Measurements from ENCODE around the gene PRG2.

Gene PRG2

DNA sequence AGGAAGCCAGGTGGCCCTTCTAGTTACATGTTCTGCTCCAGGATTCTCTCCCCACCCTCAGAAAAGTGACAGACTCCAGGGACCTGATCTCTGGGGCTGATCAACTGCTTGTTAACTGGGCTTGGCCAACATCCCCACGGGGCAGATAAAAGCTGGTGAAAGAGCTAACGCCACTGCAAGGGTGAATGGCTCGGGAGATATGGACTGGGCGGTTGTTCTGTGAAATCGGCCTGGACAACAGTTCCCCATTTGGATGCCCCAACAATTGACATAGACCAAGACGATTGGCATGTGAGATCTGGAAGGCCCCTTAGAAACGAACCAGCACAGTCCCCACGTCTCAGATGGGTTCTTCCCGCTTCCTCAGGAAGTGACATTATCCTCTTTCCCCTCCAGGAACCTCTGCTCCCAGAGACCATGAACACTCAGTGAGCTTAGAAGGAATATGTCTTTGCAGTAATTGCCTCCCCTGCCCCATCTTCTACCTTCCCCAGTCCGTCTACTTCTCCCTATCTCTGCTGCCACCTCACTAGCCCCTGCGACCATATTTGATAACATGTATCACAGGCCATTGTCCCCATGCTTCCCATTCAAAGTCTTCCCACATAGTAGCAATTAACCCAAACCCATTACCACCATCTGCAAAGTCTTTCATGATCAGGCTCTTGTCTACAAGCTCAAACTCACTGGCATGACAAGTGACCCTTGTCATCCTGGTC is 5.6 kb upstream of the PRG2 start:
- Histone ChIP-seq H4K91ac (ENCODE audit: low read depth, low read length, poor library complexity) (no peak overlapping the region), H2BK120ac (ENCODE audit: low read depth, low read length) (no peak overlapping the region), H3K4ac (ENCODE audit: low read length) (no peak overlapping the region), H3K9ac (ENCODE audit: low read depth, low read length, poor library complexity) (no peak overlapping the region), H3K4me3 (ENCODE audit: low read length in 2 of 2) (no peak overlapping the region), H3K4me2 (ENCODE audit: insufficient read depth, low read length, poor library complexity, severe bottlenecking) (no peak overlapping the region), H3K14ac (ENCODE audit: low read length) (no peak overlapping the region), H3K4me1 (ENCODE audit: control insufficient read depth in 2 of 2, insufficient read depth in 1 of 2, low read depth in 1 of 2, low read length in 2 of 2) (no peaks in the 10 kb centered on the region), H2BK12ac (ENCODE audit: low read length) (no peak overlapping the region), H3K79me1 (ENCODE audit: low read depth, low read length) (no peaks in the 10 kb centered on the region), H2BK15ac (ENCODE audit: low read length) (no peak overlapping the region), H2BK5ac (ENCODE audit: low read length) (no peak overlapping the region), H4K8ac (ENCODE audit: low read depth, low read length) (no peak overlapping the region), H2AFZ (ENCODE audit: low read length) (no peak overlapping the region), H2AK5ac (ENCODE audit: low read depth, low read length) (no peak overlapping the region), H3K9me3 (replicated peaks in 1 of 2; ENCODE audit: control insufficient read depth in 2 of 2, insufficient read depth in 1 of 2, low read depth in 1 of 2, low read length in 2 of 2) (no peaks in the 10 kb centered on the region), H3K18ac (ENCODE audit: low read length) (no peak overlapping the region), H3K27me3 (ENCODE audit: control insufficient read depth in 3 of 3, insufficient read depth in 3 of 3, low read depth in 1 of 3, low read length in 3 of 3) (peaks cover 0 to 29% (median 0%) of the 10 kb centered on the region in 3 experiments), H3K36me3 (replicated peaks in 1 of 2; ENCODE audit: control insufficient read depth in 2 of 2, insufficient read depth in 2 of 2, low read length in 2 of 2) (no peaks in the 10 kb centered on the region), H3K27ac (replicated peaks; ENCODE audit: low read length) (no peak overlapping the region), H3K23ac (ENCODE audit: low read depth, low read length, poor library complexity) (no peak overlapping the region)
- no CpG with 5 or more reads among the region's 11 CpGs for WGBS, 2 donors (ENCODE audit: extremely low coverage in 2 of 2, insufficient read length in 2 of 2, insufficient replicate concordance in 1 of 2)
- DNase-seq (ENCODE audit: low spot score) = no peak

DNA sequence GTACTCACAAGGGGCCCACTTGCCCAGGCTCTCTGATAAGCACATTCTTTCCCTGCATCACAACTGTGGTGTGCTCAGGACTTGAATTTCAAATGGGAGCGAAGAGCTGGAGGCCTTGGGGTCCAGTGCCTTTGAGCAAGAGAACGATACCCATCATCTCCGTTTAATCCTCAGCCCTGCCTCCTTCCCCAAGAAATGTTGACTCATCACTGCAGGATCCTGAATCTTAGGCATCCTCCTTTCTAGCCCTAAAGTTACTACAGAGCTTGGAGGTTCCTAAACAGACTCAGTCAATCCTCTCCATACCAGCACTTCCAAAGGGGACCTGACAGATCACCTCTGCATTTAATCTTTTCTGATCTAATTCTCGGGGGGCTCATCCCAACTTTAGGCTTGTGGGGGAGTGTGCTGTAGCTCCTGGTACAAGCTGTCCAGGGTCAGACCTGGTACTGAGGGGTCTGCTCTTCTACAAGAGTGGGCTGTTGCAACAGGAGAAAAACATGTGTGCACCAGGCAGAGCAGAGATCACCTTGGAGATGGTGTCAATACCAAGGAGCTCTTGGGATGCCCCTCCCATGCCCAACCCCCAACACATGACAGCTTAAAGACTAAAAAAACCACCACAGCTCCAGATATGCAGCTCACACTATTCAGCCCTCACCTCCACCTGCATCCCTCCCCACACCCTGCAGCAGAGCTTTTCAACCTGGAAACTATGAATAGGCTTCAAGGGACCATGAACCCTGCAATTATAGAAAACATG is 3.9 kb upstream of the PRG2 start:
- Histone ChIP-seq H2BK5ac (ENCODE audit: low read length) (no peak overlapping the region), H3K27ac (replicated peaks; ENCODE audit: low read length) (no peak overlapping the region), H3K36me3 (replicated peaks in 1 of 2; ENCODE audit: control insufficient read depth in 2 of 2, insufficient read depth in 2 of 2, low read length in 2 of 2) (no peaks in the 10 kb centered on the region), H3K23ac (ENCODE audit: low read depth, low read length, poor library complexity) (no peak overlapping the region), H3K4me3 (ENCODE audit: low read length in 2 of 2) (no peak overlapping the region), H3K4ac (ENCODE audit: low read length) (no peak overlapping the region), H2AK5ac (ENCODE audit: low read depth, low read length) (no peak overlapping the region), H3K9me3 (replicated peaks in 1 of 2; ENCODE audit: control insufficient read depth in 2 of 2, insufficient read depth in 1 of 2, low read depth in 1 of 2, low read length in 2 of 2) (no peaks in the 10 kb centered on the region), H4K8ac (ENCODE audit: low read depth, low read length) (no peak overlapping the region), H3K18ac (ENCODE audit: low read length) (no peak overlapping the region), H3K9ac (ENCODE audit: low read depth, low read length, poor library complexity) (no peak overlapping the region), H3K14ac (ENCODE audit: low read length) (no peak overlapping the region), H2BK15ac (ENCODE audit: low read length) (no peak overlapping the region), H4K91ac (ENCODE audit: low read depth, low read length, poor library complexity) (no peak overlapping the region), H3K4me2 (ENCODE audit: insufficient read depth, low read length, poor library complexity, severe bottlenecking) (no peak overlapping the region), H2BK12ac (ENCODE audit: low read length) (no peak overlapping the region), H3K4me1 (ENCODE audit: control insufficient read depth in 2 of 2, insufficient read depth in 1 of 2, low read depth in 1 of 2, low read length in 2 of 2) (no peaks in the 10 kb centered on the region), H3K79me1 (ENCODE audit: low read depth, low read length) (no peaks in the 10 kb centered on the region), H2AFZ (ENCODE audit: low read length) (no peak overlapping the region), H2BK120ac (ENCODE audit: low read depth, low read length) (no peak overlapping the region), H3K27me3 (ENCODE audit: control insufficient read depth in 3 of 3, insufficient read depth in 3 of 3, low read depth in 1 of 3, low read length in 3 of 3) (peaks cover 0 to 39% (median 0%) of the 10 kb centered on the region in 3 experiments)
- no peak for DNase-seq (ENCODE audit: low spot score)
- WGBS, 2 donors (ENCODE audit: extremely low coverage in 2 of 2, insufficient read length in 2 of 2, insufficient replicate concordance in 1 of 2) = no CpG with 5 or more reads among the region's 4 CpGs

DNA sequence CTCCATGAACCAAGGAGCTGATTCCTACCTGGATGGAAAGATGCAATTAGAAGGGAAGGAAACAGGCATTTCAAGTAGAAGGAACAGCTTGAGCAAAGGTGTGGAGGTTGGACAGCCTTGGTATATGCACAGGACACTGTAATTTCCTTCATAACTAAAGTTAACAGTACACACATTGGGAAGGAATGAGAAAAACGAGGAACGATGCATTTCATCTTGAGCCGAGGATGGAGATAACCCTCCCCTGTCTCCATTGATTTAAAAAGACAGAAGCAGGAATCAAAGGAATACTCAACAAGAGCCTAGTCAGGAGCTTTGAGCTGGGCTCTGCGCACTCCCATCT is 2.3 kb upstream of the PRG2 start:
- Histone ChIP-seq H3K4me2 (ENCODE audit: insufficient read depth, low read length, poor library complexity, severe bottlenecking) (no peak overlapping the region), H3K4ac (ENCODE audit: low read length) (no peak overlapping the region), H3K23ac (ENCODE audit: low read depth, low read length, poor library complexity) (no peak overlapping the region), H3K79me1 (ENCODE audit: low read depth, low read length) (no peaks in the 10 kb centered on the region), H3K27me3 (ENCODE audit: control insufficient read depth in 3 of 3, insufficient read depth in 3 of 3, low read depth in 1 of 3, low read length in 3 of 3) (peaks cover 0 to 40% (median 0%) of the 10 kb centered on the region in 3 experiments), H3K14ac (ENCODE audit: low read length) (no peak overlapping the region), H3K9ac (ENCODE audit: low read depth, low read length, poor library complexity) (no peak overlapping the region), H3K4me3 (ENCODE audit: low read length in 2 of 2) (no peak overlapping the region), H2AK5ac (ENCODE audit: low read depth, low read length) (no peak overlapping the region), H4K91ac (ENCODE audit: low read depth, low read length, poor library complexity) (no peak overlapping the region), H3K18ac (ENCODE audit: low read length) (no peak overlapping the region), H2BK120ac (ENCODE audit: low read depth, low read length) (no peak overlapping the region), H3K36me3 (replicated peaks in 1 of 2; ENCODE audit: control insufficient read depth in 2 of 2, insufficient read depth in 2 of 2, low read length in 2 of 2) (no peaks in the 10 kb centered on the region), H3K9me3 (replicated peaks in 1 of 2; ENCODE audit: control insufficient read depth in 2 of 2, insufficient read depth in 1 of 2, low read depth in 1 of 2, low read length in 2 of 2) (no peaks in the 10 kb centered on the region), H3K4me1 (ENCODE audit: control insufficient read depth in 2 of 2, insufficient read depth in 1 of 2, low read depth in 1 of 2, low read length in 2 of 2) (no peaks in the 10 kb centered on the region), H2BK15ac (ENCODE audit: low read length) (no peak overlapping the region), H3K27ac (replicated peaks; ENCODE audit: low read length) (no peak overlapping the region), H2AFZ (ENCODE audit: low read length) (no peak overlapping the region), H2BK5ac (ENCODE audit: low read length) (no peak overlapping the region), H2BK12ac (ENCODE audit: low read length) (no peak overlapping the region), H4K8ac (ENCODE audit: low read depth, low read length) (no peak overlapping the region)
- WGBS, 2 donors (ENCODE audit: extremely low coverage in 2 of 2, insufficient read length in 2 of 2, insufficient replicate concordance in 1 of 2) = no CpG with 5 or more reads among the region's 4 CpGs
- DNase-seq (ENCODE audit: low spot score) = no peak

DNA sequence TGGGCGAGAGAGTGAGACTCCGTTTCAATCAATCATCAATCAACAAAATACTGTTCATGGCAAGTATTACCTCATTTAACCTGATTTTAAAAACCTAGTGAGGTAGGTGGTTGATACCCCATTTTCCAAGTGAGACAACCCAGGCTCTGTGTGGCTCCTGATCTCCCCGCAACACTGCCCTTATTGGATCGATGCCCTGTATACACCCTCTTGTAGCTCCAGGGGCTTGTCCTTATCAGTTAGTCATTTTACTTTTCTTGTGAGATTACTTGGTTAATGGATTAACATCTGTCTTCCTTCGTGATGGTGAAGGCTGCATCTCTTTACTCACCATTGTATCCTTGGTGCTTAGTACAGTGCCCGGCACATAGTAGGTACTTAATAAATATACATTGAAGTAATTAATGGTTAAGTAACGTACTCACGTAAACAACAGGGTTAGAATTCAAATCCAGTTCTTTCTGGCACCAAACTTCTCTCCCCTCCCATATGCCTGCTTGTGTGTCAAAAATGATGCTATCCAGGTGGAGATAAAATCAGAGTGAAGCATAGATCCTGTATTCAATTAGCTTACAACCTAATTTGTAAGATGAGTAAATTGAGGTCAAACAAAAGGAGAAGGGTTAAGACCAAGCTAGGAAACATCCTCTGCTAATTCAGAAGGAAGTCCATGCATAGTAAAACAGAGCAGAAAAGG is 1.8 kb upstream of the PRG2 start:
- no peak overlapping the region for H3K4me2 ChIP-seq (ENCODE audit: insufficient read depth, low read length, poor library complexity, severe bottlenecking)
- H3K4ac ChIP-seq (ENCODE audit: low read length) = no peak overlapping the region
- no peak overlapping the region for H3K14ac ChIP-seq (ENCODE audit: low read length)
- H3K36me3 ChIP-seq (replicated peaks in 1 of 2; ENCODE audit: control insufficient read depth in 2 of 2, insufficient read depth in 2 of 2, low read length in 2 of 2) = no peaks in the 10 kb centered on the region
- no peak overlapping the region for H3K4me3 ChIP-seq (ENCODE audit: low read length in 2 of 2)
- no peak for DNase-seq (ENCODE audit: low spot score)
- no peak overlapping the region for H3K27ac ChIP-seq (replicated peaks; ENCODE audit: low read length)
- no peak overlapping the region for H2AFZ ChIP-seq (ENCODE audit: low read length)
- H4K8ac ChIP-seq (ENCODE audit: low read depth, low read length) = no peak overlapping the region
- no peak overlapping the region for H2BK12ac ChIP-seq (ENCODE audit: low read length)
- H2AK5ac ChIP-seq (ENCODE audit: low read depth, low read length) = no peak overlapping the region
- WGBS, 2 donors (ENCODE audit: extremely low coverage in 2 of 2, insufficient read length in 2 of 2, insufficient replicate concordance in 1 of 2) = no CpG with 5 or more reads among the region's 8 CpGs
- no peak overlapping the region for H2BK120ac ChIP-seq (ENCODE audit: low read depth, low read length)
- H3K4me1 ChIP-seq (ENCODE audit: control insufficient read depth in 2 of 2, insufficient read depth in 1 of 2, low read depth in 1 of 2, low read length in 2 of 2) = no peaks in the 10 kb centered on the region
- no peak overlapping the region for H4K91ac ChIP-seq (ENCODE audit: low read depth, low read length, poor library complexity)
- H3K79me1 ChIP-seq (ENCODE audit: low read depth, low read length) = no peaks in the 10 kb centered on the region
- peaks cover 0 to 39% (median 0%) of the 10 kb centered on the region in 3 experiments for H3K27me3 ChIP-seq (ENCODE audit: control insufficient read depth in 3 of 3, insufficient read depth in 3 of 3, low read depth in 1 of 3, low read length in 3 of 3)
- no peaks in the 10 kb centered on the region for H3K9me3 ChIP-seq (replicated peaks in 1 of 2; ENCODE audit: control insufficient read depth in 2 of 2, insufficient read depth in 1 of 2, low read depth in 1 of 2, low read length in 2 of 2)
- no peak overlapping the region for H2BK5ac ChIP-seq (ENCODE audit: low read length)
- no peak overlapping the region for H3K18ac ChIP-seq (ENCODE audit: low read length)
- no peak overlapping the region for H2BK15ac ChIP-seq (ENCODE audit: low read length)
- H3K9ac ChIP-seq (ENCODE audit: low read depth, low read length, poor library complexity) = no peak overlapping the region
- no peak overlapping the region for H3K23ac ChIP-seq (ENCODE audit: low read depth, low read length, poor library complexity)
